Thyroid gland (tissue), 4 donors: ENCODE measurements around the gene SH3RF3.

Experiments
- CTCF ChIP-seq, 6 experiments: fragments of 200-600 bp in 3 of 6; fragments of 450-650 bp in 3 of 6; sonication (generic) in 3 of 6; IDR thresholded peaks; one replicate each; pipeline ENCODE4 v1.5.1; 2016 to 2019; ENCODE audit warnings: antibody characterized with exemption in 6 of 6, mild to moderate bottlenecking in 2 of 6, inconsistent platforms in 1 of 6, moderate library complexity in 1 of 6
- POLR2A ChIP-seq, 2 donors: fragments of 450-650 bp; IDR thresholded peaks; one replicate each; pipeline ENCODE4 v1.6.1; 2017; ENCODE audit warnings: antibody characterized with exemption in 2 of 2, mild to moderate bottlenecking in 2 of 2, moderate library complexity in 1 of 2

- no peak for TF ChIP-seq CTCF (IDR thresholded peaks at IDR 0.05)
- no peak for TF ChIP-seq POLR2A (IDR thresholded peaks at IDR 0.05)
Measured at GRCh38 chr2:109401370-109401769, 272.4 kb downstream of the SH3RF3 start.
